Chondrocyte (in vitro differentiated cells): ENCODE data around the gene CLIP1. TPM values are rescaled to one million over a fixed set of nuclear protein-coding genes. Genes with fewer than 3 reads are reported as not detected.
A peak's percentile ranks its signal among the peaks of the same experiment; 100 is the strongest.

ENCODE experiments used
- DNase-seq: peaks from one replicate; pipeline ENCODE4 v3.0.0; 2021; ENCODE audit warnings: mixed read lengths, low spot score
- H3K27ac Mint-ChIP-seq: one replicate; pipeline ENCODE4 v1.8.0; 2021; ENCODE audit warnings: mild to moderate bottlenecking, moderate library complexity, mixed read lengths; ENCODE audit not compliant: unreplicated experiment
- H3K27me3 Mint-ChIP-seq: 2 replicates; pipeline ENCODE4 v1.8.0; 2021; ENCODE audit warnings: low read depth, mixed read lengths
- H3K36me3 Mint-ChIP-seq: 2 replicates; pipeline ENCODE4 v1.8.0; 2021; ENCODE audit warnings: low read depth, mixed read lengths
- H3K4me1 Mint-ChIP-seq: 2 replicates; pipeline ENCODE4 v1.8.0; 2021; ENCODE audit warnings: low read depth, mild to moderate bottlenecking, mixed read lengths
- H3K4me3 Mint-ChIP-seq: one replicate; pipeline ENCODE4 v1.8.0; 2021; ENCODE audit warnings: mild to moderate bottlenecking, moderate library complexity, mixed read lengths; ENCODE audit not compliant: unreplicated experiment
- H3K9me3 Mint-ChIP-seq: 2 replicates; pipeline ENCODE4 v1.8.0; 2021; ENCODE audit warnings: low read depth, mixed read lengths
- total RNA-seq: library from RNA; stranded (reverse); gene quantifications from 3 replicates; pipeline ENCODE4 v1.2.1, GENCODE V29; 2021
- TF ChIP-seq, protein P1 (sequence below): fragments of 200-600 bp; sonication (generic); IDR thresholded peaks from 2 replicates; pipeline ENCODE4 v1.5.0; 2021; ENCODE audit warnings: antibody characterized with exemption, mild to moderate bottlenecking, moderate library complexity

The CLIP1 gene
- total RNA-seq, 1 donor from 2014 or later = 101 TPM

DNA sequence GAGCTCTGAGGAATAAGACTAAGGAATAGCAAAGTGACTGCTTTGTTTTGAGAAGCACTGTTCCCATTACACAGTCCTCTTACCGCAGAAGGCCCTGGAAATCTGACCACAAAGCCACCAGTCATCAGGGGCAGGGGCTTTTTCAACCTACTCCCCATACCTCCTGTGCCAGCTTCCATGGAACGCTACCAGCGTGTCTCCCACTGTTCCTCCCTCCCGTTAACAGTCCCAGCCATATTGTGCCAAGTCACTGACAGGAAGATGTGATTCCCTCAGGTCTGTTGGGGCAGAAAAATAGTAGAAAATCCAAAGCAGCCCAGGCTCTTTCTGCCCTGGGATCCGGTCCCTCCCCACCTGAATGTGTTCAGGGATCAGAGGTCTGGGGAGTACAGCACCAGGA is 109.5 kb downstream of the CLIP1 start:
- Mint-ChIP-seq H3K4me1 (peaks cover 7% of the 10 kb centered on the region), H3K27ac (peak overlapping the region; percentile 57), H3K36me3 (peaks cover 28% of the 10 kb centered on the region), H3K27me3 (no peaks in the 10 kb centered on the region), H3K4me3 (no peak overlapping the region), H3K9me3 (no peaks in the 10 kb centered on the region)
- TF ChIP-seq, protein P1, sequence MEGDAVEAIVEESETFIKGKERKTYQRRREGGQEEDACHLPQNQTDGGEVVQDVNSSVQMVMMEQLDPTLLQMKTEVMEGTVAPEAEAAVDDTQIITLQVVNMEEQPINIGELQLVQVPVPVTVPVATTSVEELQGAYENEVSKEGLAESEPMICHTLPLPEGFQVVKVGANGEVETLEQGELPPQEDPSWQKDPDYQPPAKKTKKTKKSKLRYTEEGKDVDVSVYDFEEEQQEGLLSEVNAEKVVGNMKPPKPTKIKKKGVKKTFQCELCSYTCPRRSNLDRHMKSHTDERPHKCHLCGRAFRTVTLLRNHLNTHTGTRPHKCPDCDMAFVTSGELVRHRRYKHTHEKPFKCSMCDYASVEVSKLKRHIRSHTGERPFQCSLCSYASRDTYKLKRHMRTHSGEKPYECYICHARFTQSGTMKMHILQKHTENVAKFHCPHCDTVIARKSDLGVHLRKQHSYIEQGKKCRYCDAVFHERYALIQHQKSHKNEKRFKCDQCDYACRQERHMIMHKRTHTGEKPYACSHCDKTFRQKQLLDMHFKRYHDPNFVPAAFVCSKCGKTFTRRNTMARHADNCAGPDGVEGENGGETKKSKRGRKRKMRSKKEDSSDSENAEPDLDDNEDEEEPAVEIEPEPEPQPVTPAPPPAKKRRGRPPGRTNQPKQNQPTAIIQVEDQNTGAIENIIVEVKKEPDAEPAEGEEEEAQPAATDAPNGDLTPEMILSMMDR = no peak
- DNase-seq = no peak

DNA sequence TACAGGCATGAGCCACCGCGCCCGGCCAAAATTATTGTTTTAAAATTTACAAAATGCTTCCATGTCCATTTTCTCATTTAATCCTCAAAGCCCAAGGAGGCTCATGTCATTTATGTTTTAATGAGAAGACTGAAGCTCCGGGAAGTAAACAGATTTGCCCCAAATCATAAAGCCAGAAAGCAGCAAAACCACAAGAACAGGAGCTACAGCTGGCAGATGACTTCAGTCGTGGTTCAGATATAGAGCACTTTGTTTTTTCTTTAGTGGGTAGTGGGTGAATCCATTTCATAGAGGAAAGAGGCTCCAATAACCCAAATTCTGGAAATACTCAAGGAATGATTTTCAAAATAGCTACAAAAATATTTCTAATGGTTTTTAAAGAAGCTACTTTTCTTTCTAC is 110.8 kb downstream of the CLIP1 start:
- DNase-seq = no peak
- Mint-ChIP-seq H3K4me3 (no peak overlapping the region), H3K4me1 (peaks cover 7% of the 10 kb centered on the region), H3K9me3 (no peaks in the 10 kb centered on the region), H3K36me3 (peaks cover 25% of the 10 kb centered on the region), H3K27ac (no peak overlapping the region), H3K27me3 (no peaks in the 10 kb centered on the region)
- TF ChIP-seq, protein P1 = no peak

DNA sequence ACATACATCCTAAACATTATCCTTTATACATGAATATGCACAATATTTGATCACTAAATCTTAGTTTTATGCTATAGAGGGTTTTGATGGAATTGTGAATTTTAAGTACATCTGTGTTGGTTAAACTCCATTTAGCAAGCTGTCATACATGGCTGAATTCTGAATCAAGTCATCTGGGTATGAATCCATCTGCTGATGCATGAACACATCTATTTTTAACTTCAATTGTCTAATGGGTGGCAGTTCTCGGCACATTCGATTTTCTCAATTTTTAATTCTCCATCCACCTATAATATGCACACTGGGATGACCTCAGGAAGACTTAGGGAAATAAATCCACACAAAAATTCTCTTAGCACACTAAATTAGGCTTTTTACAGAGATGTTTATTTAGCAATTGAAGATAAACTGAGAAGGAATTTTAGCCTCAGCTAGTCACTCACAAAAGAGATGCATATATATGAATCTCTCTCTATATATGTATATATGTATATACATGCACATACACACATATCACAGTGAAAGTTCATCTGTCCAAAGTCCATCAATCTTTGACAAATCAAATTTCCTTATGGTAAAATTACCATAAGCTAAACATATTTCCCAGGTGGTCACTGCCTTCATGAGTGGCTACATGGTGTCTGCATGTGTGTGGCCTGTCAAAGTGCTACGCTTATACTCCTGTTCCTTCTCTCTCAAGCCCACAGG is 111.7 kb downstream of the CLIP1 start:
- peak overlapping the region; percentile 18 for H3K27ac Mint-ChIP-seq
- no peaks in the 10 kb centered on the region for H3K27me3 Mint-ChIP-seq
- H3K4me3 Mint-ChIP-seq = no peak overlapping the region
- TF ChIP-seq, protein P1 = no peak
- peaks cover 25% of the 10 kb centered on the region for H3K36me3 Mint-ChIP-seq
- H3K4me1 Mint-ChIP-seq = peaks cover 7% of the 10 kb centered on the region
- no peak for DNase-seq
- H3K9me3 Mint-ChIP-seq = no peaks in the 10 kb centered on the region

DNA sequence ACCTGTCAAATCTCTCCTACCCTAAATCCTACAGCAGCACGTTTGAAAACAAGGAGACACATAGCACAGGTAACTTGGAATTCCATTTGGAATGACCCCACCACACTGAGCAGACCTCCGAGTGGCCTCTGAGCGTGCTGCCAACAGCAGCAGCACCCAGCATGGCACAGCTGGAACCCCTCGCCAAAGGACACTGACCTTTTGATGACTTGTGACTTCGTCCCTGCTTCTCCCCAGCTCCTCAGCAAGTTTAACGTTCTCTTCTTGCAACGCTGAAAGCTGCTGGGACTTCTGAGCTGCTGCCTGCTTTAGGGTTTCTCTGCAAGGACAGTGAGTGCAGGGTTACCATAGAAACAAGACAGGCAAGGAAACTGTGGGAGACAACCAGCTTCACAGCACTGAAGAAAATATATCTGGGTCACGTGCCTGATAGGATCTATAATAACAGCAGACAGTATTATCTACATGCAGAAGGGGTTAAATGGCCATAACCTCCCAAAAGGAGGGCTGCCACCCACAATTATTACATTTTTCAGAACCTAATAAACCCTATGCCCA is 112.8 kb downstream of the CLIP1 start:
- peaks cover 9% of the 10 kb centered on the region for H3K4me1 Mint-ChIP-seq
- H3K4me3 Mint-ChIP-seq = no peak overlapping the region
- H3K36me3 Mint-ChIP-seq = peaks cover 17% of the 10 kb centered on the region

DNA sequence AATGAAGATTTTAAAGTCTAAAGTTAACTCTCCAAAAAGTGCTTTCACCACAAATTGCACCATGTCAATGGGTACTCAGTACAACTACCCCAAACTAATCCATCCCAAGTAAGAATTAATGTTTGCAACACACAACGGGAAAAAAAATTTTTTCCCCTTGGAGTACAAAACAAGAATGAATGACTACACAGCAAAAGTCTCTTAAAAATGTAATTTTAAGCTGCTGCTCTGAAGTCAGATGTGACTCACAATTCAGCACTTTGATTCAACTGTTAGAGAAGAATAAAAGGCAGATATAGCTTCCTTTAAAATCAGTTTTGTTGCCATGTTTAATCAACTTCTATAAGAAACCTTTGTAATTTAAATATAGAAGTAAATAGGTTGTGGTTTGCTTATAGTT is 113.7 kb downstream of the CLIP1 start:
- Mint-ChIP-seq H3K4me1 (peaks cover 9% of the 10 kb centered on the region), H3K9me3 (no peaks in the 10 kb centered on the region), H3K4me3 (no peak overlapping the region), H3K27ac (no peak overlapping the region), H3K27me3 (no peaks in the 10 kb centered on the region), H3K36me3 (peaks cover 16% of the 10 kb centered on the region)
- DNase-seq = no peak
- TF ChIP-seq, protein P1 = no peak

More for the DNA sequence above, 112.8 kb downstream of the CLIP1 start:
- Mint-ChIP-seq H3K27me3 (no peaks in the 10 kb centered on the region), H3K27ac (peak overlapping the region; percentile 51), H3K9me3 (no peaks in the 10 kb centered on the region)
- TF ChIP-seq, protein P1 = no peak
- DNase-seq = no peak
